Body of pancreas (tissue), 4 donors: Measurements from ENCODE around the gene LIN28A.

Source experiments
- POLR2A ChIP-seq, 3 donors: fragments of 450-650 bp; IDR thresholded peaks; one replicate each; pipeline ENCODE4 v1.6.1; 2016; ENCODE audit warnings: antibody characterized with exemption in 3 of 3, mild to moderate bottlenecking in 2 of 3
- TF ChIP-seq, protein P1 (sequence below), 7 experiments: fragments of 450-650 bp in 4 of 7; fragments of 200-600 bp in 3 of 7; sonication (generic) in 3 of 7; IDR thresholded peaks; one replicate each; pipeline ENCODE4 v1.5.1; 2016 to 2019; ENCODE audit warnings: antibody characterized with exemption in 7 of 7

DNA sequence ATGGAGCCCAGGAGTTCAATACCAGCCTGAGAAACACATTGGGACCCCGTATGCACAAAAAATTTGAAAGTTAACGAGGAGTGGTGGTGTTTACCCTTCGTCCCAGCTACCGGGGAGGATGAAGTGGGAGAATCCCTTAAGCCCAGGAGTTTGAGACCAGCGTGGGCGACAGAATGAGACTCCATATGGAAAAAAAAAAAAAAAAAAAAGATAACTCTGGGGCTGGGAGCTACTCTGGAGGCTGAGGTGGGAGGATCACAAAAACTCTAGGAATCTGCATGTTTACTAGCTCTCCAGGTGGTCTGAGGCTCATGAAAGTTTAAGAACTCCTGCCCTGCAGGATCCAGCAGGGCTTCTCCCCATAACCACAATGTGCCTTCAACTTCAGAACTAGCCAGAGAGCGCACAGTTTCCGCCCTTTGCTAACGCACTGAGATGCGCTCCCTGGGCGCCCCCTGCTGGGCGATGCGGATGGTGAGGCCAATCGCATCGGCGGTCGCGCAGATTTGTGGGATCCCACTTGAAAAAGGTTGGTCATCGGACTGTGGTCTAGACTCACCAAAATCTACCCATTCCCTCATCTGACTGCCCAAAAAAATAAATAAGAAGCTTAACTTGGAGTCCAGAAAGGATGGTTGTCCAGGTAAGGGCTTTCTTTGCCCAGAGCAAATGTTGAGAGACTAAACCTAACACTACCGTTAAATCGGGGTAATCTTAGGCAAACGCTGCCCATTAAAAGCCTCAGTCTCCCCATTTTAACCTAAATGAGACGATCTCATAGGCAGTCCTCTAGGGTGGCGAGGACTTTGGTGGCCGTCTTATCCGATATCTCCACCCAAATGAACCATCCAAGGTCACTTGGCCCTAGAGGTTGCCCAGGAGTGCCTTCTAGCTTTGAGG is 46.8 kb upstream of the LIN28A start:
- TF ChIP-seq, protein P1, sequence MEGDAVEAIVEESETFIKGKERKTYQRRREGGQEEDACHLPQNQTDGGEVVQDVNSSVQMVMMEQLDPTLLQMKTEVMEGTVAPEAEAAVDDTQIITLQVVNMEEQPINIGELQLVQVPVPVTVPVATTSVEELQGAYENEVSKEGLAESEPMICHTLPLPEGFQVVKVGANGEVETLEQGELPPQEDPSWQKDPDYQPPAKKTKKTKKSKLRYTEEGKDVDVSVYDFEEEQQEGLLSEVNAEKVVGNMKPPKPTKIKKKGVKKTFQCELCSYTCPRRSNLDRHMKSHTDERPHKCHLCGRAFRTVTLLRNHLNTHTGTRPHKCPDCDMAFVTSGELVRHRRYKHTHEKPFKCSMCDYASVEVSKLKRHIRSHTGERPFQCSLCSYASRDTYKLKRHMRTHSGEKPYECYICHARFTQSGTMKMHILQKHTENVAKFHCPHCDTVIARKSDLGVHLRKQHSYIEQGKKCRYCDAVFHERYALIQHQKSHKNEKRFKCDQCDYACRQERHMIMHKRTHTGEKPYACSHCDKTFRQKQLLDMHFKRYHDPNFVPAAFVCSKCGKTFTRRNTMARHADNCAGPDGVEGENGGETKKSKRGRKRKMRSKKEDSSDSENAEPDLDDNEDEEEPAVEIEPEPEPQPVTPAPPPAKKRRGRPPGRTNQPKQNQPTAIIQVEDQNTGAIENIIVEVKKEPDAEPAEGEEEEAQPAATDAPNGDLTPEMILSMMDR (IDR thresholded peaks at IDR 0.05) = peak; percentile 76 to 93 (median 83)
- TF ChIP-seq POLR2A (IDR thresholded peaks at IDR 0.05) = no peak
